Left cardiac atrium (tissue), 4 donors: ENCODE measurements around the gene HDAC4. TPM values are rescaled to one million over a fixed set of nuclear protein-coding genes. Genes with fewer than 3 reads are reported as not detected.

Source experiments
- ATAC-seq, 2 donors: fragments of 200-7000 bp; cut with Tn5 transposase; one replicate each; pipeline ENCODE4 v1.9.1; 2020; ENCODE audit warnings: mild to moderate bottlenecking in 2 of 2, moderate library complexity in 2 of 2
- DNase-seq: peaks from one replicate; pipeline ENCODE4 v3.0.0-alpha.2; 2020
- intact Hi-C, 2 donors: fragments of 100-400 bp; cut with DNase I; formaldehyde crosslinking; loops; one replicate each; pipeline versions ENCODE4 v1.14.1 to v1.15.1; 2022 to 2023
- total RNA-seq, 2 donors: library from RNA; stranded (reverse); fragmentation: NEBNext Ultra II Directional; extraction: Animal tissue kit (Norgen Biotek cat#: 25700); gene quantifications; one replicate each; pipeline ENCODE4 v1.2.1, GENCODE V29; 2021
- donor health status: DM: no; HTN: yes; CAD: no.
- donor health status: DM: no; HTN: yes; CAD: no; lungs with severe emphysema.
- donor health status: DM: yes; HTN: yes; CAD: no.
- donor health status: Dilated cardiomyopathy.

Gene HDAC4
- total RNA-seq, 2 donors from 2014 or later = 25.6 to 31.2 TPM

- DNase-seq (no peak), ATAC-seq (peak in 1 of 2 donors; percentile 25)
- intact Hi-C loops = no loop called here
Measured at GRCh38 chr2:239360421-239361310, 40.2 kb downstream of the HDAC4 start.

- intact Hi-C loops = no loop called here
- ATAC-seq = no peak
- DNase-seq = no peak
Measured at GRCh38 chr2:239360008-239360407, 40.8 kb downstream of the HDAC4 start.

GRCh38 chr2:239359196-239359912, 41.5 kb downstream of the HDAC4 start:
- DNase-seq = no peak
- no peak for ATAC-seq
- intact Hi-C loops = no loop called here

- DNase-seq = no peak
- ATAC-seq = peak; percentile 51 to 70
- intact Hi-C loops = no loop called here
Measured at GRCh38 chr2:239358062-239358754, 42.6 kb downstream of the HDAC4 start.

GRCh38 chr2:239355724-239356123, 45.1 kb downstream of the HDAC4 start:
- DNase-seq = no peak
- ATAC-seq = peak; percentile 41 to 58
- intact Hi-C loops = no loop called here

GRCh38 chr2:239355139-239355538, 45.7 kb downstream of the HDAC4 start:
- ATAC-seq (peak in 1 of 2 donors; percentile 18), DNase-seq (no peak)
- intact Hi-C loops = no loop called here

- DNase-seq = no peak
- ATAC-seq = no peak
- intact Hi-C loops = no loop called here
Measured at GRCh38 chr2:239354791-239355136, 46.1 kb downstream of the HDAC4 start.

GRCh38 chr2:239354132-239354790, 46.6 kb downstream of the HDAC4 start:
- ATAC-seq = no peak
- DNase-seq = no peak
- intact Hi-C loops = no loop called here

- ATAC-seq = no peak
- DNase-seq = no peak
- intact Hi-C loops = no loop called here
Measured at GRCh38 chr2:239353692-239354091, 47.1 kb downstream of the HDAC4 start.

- intact Hi-C loops = no loop called here
- ATAC-seq (no peak), DNase-seq (peak; percentile 17)
Measured at GRCh38 chr2:239351687-239352086, 49.1 kb downstream of the HDAC4 start.

GRCh38 chr2:239349453-239350135, 51.2 kb downstream of the HDAC4 start:
- ATAC-seq = no peak
- DNase-seq = no peak

GRCh38 chr2:239348563-239349452, 52.0 kb downstream of the HDAC4 start:
- ATAC-seq (peak in 1 of 2 donors; percentile 57), DNase-seq (peak; percentile 18)
- intact Hi-C loops = no loop called here

More at GRCh38 chr2:239349453-239350135, 51.2 kb downstream of the HDAC4 start:
- intact Hi-C loops = no loop called here

- DNase-seq = no peak
- no peak for ATAC-seq
- intact Hi-C loops = no loop called here
Measured at GRCh38 chr2:239346676-239347075, 54.1 kb downstream of the HDAC4 start.

GRCh38 chr2:239345251-239345650, 55.6 kb downstream of the HDAC4 start:
- ATAC-seq (no peak), DNase-seq (no peak)
- intact Hi-C loops = no loop called here

GRCh38 chr2:239344857-239345216, 56.0 kb downstream of the HDAC4 start:
- intact Hi-C loops = no loop called here
- DNase-seq = no peak
- ATAC-seq = no peak

GRCh38 chr2:239343946-239344856, 56.6 kb downstream of the HDAC4 start:
- no peak for DNase-seq
- ATAC-seq = no peak
- intact Hi-C loops = no loop called here

GRCh38 chr2:239343460-239343859, 57.4 kb downstream of the HDAC4 start:
- no peak for DNase-seq
- intact Hi-C loops = no loop called here
- no peak for ATAC-seq
